ENCODE measurements around the gene SLAIN1. TPM values are rescaled to one million over a fixed set of nuclear protein-coding genes. Genes with fewer than 3 reads are reported as not detected.

The SLAIN1 gene
- total and polyA plus RNA-seq, 2 of the 8 experiments (the other 6 are each of a cell fraction or from before 2014, with no cell fraction given): 35.0 to 37.7 TPM

GRCh38 chr13:77751513-77752456, 54.3 kb downstream of the SLAIN1 start (continued):
- TF ChIP-seq ATF3 (IDR thresholded peaks at IDR 0.05; ENCODE audit: insufficient read depth, low read depth, low read length) (no peak), CBX8 (IDR thresholded peaks at IDR 0.05; ENCODE audit: borderline replicate concordance, low read depth, low read length) (no peak)

All from H1 (cell line).